HuH-7.5 (cell line): Measurements from ENCODE around the gene PCBP1.
"Not testable (repeated sequence)": the region's sequence is repeated elsewhere in the genome, so short reads cannot be mapped to it uniquely, and the experiment has no call there.

Experiments
- DNase-seq: peaks from one replicate; pipeline ENCODE4 v3.0.0; 2011; ENCODE audit warnings: low spot score

The PCBP1 gene

GRCh38 chr2:70081221-70081620 is 6.1 kb upstream of the PCBP1 start:
- DNase-seq = no peak

GRCh38 chr2:70083344-70084156 is 3.7 kb upstream of the PCBP1 start:
- no peak for DNase-seq

- DNase-seq = no peak
Measured at GRCh38 chr2:70084973-70085710, 2.1 kb upstream of the PCBP1 start.

GRCh38 chr2:70085711-70086277 is 1.5 kb upstream of the PCBP1 start:
- DNase-seq = no peak

DNA sequence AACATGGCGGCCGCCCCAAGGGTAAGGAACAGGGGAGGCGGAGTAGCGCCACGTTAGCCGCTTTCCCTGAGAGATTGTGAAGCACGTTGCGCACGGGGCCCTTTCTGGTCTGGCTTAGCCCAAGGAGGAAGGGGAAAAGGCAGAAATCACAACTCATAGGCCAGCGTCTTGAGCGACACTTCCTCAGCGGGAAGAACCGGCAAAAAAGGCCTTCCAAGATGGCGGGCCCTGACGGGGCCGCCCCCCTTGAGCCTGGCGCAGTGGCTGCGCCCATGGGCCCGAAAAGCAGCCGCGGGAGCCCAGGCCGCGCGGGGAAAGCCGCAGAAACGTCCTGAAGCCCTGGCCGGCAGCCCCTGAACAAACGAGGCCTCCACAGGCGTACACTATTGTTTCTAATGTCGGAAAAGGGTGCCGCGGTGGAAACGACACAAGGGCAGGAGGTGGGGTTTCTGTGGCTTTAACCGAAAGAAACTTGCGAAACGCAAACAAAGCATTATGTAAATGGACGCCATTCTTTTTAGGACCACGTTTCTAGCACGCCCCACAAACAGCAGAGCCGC is 919 bp upstream of the PCBP1 start:
- DNase-seq = peak; percentile 75

GRCh38 chr2:70087702-70088597 is 673 bp downstream of the PCBP1 start:
- peak; percentile 43 for DNase-seq

GRCh38 chr2:70088598-70089219 is 1.4 kb downstream of the PCBP1 start:
- no peak for DNase-seq

- peak; percentile 41 for DNase-seq
Measured at GRCh38 chr2:70089220-70089982, 2.1 kb downstream of the PCBP1 start.

DNA sequence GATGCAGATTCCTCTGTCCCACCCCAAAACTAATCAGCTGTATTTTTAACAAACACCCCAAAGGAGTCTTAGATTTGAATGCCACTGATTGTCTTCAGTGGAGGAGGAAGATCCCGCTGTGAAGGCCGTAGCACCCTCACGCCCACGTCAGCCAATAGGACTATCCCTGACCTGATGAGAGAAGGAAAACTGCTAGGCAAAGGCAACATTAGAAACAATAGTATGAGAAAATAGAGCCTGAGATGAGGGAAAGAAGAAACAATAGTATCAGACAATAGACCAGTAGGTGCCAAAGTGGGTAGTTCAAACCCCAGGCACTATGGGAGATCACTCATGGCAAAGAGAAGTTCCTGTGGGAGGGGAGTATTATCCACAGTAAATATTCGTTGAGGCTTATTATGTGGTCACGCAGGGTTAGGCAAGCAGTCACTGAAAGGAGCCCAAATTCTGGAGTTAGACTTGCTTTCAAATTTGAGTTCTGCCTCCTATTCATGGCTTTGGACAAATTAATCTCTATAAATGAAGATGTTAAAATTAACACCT is 2.8 kb downstream of the PCBP1 start:
- DNase-seq = no peak

DNA sequence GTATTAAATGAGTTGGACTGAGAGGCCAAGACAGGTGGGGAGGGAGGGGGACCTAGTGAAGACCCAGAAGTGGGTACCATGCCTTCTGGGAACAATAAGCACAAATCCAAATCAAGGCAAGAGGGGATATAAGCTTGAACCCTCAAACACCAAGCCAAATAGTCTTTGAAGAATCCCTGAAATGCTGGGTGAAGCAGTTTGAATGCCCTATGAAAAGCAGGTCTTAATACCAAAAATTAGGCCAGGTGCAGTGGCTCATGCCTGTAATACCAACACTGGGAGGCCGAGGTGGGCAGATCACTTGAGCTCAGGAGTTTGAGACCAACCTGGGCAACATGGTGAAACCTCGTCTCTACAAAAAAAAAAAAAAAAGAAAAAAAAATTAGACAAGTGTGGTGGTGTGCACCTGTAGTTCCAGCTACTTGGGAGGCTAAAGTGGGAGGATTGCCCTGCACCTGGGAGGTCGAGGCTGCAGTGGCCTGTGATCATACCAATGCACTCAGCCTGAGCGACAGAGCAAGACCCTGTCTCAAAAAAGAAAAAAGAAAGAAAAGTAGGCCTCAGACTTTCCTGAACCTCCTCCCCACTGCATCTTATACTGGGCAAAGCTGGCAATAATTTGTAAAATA is 3.5 kb downstream of the PCBP1 start:
- DNase-seq = no peak

- DNase-seq = no peak
Measured at GRCh38 chr2:70091364-70091763, 4.1 kb downstream of the PCBP1 start.

- no peak for DNase-seq
Measured at GRCh38 chr2:70091816-70092215, 4.5 kb downstream of the PCBP1 start.

GRCh38 chr2:70092576-70093243 is 5.4 kb downstream of the PCBP1 start:
- DNase-seq = not testable (repeated sequence)

GRCh38 chr2:70094171-70094977 is 7.1 kb downstream of the PCBP1 start:
- DNase-seq = no peak

DNA sequence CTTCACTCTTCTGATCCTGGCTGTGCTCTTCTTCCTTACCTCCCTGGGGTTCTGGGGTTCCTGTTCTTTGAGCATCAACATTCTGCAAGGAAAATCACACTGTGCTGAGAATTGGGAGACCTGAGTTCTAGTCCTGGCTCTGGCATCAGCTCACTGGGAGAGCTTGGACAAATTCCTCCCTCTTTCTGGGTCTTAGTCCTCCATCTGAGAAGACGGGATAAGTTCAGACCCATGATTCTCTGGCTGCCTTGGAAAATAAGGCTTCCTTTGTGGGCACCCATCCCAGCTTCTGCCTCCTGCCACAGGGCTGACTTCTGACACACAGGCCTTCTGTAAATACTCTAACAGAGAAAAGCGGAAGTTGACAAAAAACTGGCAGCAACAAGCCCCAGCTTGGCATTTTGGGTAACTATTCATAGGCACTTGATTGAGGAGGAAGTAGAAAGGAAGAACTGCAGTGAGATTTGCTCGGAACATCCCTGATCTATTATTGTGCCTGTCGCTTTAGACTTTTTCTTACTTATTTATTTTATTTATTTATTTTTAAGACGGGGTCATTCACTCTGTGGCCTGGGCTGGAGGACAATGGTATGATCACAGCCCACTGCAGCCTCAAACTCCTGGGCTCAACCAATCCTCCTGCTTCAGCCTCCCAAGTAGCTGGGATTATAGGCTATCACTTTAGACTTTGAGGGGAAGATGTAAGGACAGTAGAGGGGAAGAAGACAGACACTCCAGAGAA is 7.9 kb downstream of the PCBP1 start:
- DNase-seq = no peak

DNA sequence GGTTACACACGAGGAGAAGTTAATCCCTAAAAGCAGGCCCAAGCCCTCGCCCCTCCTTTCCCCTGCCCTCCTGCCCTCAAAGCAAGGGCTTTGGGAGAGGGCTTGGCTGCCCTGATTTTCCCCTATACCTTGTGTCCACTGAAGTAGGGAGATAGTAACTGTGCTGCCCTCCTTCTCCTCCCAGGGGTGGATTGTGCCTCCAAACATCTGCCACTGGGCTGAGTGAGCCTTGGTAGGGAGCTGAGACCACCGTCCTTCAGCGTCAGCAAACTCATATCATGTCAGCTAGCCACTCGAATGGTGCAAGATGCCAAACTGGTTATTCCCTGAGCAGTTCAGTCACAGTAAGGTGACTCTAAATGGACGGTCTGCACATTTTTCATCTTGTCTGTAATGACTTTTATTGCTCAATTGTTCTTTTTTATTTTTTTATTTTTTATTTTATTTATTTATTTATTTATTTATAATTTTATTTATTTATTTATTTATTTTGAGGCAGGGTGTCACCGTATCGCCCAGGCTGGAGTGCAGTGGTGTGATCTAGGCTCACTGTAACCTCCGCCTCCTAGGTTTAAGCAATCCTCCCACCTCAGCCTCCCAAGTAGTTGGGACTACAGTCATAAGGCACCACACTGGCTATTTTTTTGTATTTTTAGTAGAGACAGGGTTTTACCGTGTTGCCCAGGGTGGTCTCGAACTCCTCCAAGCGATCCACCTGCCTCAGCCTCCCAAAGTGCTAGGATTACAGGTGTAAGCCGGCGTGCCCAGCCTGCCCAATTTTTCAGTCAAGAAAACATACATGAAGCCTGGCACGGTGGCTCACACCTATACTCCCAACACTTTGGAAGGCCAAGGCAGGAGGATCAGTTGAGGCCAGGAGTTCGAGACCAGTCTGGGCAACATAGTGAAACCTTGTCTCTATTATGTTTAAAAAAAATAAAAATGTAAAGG is 8.7 kb downstream of the PCBP1 start:
- no peak for DNase-seq
